ENCODE data around the gene NIPSNAP2.
A peak's percentile ranks its signal among the peaks of the same experiment; 100 is the strongest.
"Not testable (repeated sequence)": the region's sequence is repeated elsewhere in the genome, so short reads cannot be mapped to it uniquely, and the experiment has no call there.

NIPSNAP2 gene

GRCh38 chr7:55977831-55978230 lies 13.4 kb downstream of the NIPSNAP2 start:
- no peak for DNase-seq

- no peak for DNase-seq
Observed at GRCh38 chr7:55980266-55980665, 15.9 kb downstream of the NIPSNAP2 start.

GRCh38 chr7:55983537-55983936 lies 19.2 kb downstream of the NIPSNAP2 start:
- DNase-seq = no peak

- no peak for DNase-seq
Observed at GRCh38 chr7:55992346-55992745, 28.0 kb downstream of the NIPSNAP2 start.

GRCh38 chr7:55996856-55997500 lies 32.6 kb downstream of the NIPSNAP2 start:
- DNase-seq = no peak

- DNase-seq = no peak
Observed at GRCh38 chr7:56003749-56004148, 39.4 kb downstream of the NIPSNAP2 start.

DNA sequence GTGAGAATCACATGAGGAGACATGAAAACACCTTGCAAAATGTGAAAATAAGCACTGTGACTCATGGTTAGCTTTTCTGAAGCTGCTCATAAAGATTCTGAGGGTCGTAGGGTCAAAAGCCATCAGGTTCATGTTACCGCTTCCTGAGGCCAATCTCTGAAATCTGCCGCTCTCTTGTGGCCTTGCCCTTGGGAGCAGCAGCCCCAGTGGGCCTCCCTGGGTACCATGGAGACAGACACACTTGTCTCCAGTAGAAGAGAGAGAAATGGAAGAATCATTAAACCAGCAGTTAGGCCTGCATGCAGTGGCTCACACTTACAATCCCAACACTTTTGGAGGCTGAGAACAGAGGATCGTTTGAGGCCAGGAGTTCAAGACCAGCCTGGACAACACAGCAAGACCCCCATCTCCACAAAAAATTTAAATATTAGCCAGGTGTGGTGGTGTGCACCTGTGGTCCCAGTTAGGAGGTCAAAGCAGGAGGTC lies 42.8 kb downstream of the NIPSNAP2 start:
- DNase-seq = no peak

GRCh38 chr7:56007891-56008290 lies 43.5 kb downstream of the NIPSNAP2 start:
- no peak for DNase-seq

- DNase-seq = no peak
Observed at GRCh38 chr7:56009695-56010094, 45.3 kb downstream of the NIPSNAP2 start.

- DNase-seq = not testable (repeated sequence)
Observed at GRCh38 chr7:56017015-56017414, 52.6 kb downstream of the NIPSNAP2 start.

DNA sequence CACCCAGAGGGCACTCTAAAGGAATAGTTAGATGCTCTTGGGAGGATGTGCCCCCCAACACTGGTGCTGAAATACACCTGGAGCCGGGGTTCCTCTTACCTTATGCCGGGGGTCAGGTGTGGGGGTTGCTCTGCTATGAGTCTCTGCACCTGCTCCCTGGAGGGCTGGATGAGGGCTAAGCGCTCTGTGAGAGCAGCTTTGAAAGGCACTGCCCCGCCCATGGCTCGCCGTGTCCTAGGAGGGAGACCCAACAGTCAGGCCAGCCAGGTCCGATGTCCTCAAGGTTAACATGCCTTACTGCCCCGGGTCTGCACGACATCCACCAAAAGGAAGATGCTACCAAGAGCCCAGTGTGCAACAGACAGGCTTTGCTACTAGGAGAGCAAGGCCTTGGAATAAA lies 55.1 kb downstream of the NIPSNAP2 start:
- DNase-seq = no peak

DNA sequence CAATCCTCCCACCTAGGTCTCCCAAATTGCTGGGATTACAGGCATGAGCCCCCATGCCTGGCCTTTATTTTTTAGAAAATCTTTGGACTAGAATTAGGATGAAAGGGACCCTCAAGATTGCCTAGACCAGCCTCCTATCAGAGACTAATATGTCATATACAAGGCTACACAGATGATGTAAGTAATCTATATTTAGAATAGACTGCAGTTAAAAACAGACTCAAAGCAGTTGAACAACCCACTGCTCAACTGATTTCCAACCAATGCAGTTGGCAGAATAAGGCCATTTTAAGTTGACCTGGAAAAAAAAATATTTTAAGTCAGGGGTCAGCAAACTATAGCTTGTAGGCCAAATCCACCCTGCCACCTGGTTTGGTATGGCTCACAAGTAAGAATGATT lies 59.1 kb downstream of the NIPSNAP2 start:
- DNase-seq = no peak

GRCh38 chr7:56026538-56026937 lies 62.2 kb downstream of the NIPSNAP2 start:
- no peak for DNase-seq

DNA sequence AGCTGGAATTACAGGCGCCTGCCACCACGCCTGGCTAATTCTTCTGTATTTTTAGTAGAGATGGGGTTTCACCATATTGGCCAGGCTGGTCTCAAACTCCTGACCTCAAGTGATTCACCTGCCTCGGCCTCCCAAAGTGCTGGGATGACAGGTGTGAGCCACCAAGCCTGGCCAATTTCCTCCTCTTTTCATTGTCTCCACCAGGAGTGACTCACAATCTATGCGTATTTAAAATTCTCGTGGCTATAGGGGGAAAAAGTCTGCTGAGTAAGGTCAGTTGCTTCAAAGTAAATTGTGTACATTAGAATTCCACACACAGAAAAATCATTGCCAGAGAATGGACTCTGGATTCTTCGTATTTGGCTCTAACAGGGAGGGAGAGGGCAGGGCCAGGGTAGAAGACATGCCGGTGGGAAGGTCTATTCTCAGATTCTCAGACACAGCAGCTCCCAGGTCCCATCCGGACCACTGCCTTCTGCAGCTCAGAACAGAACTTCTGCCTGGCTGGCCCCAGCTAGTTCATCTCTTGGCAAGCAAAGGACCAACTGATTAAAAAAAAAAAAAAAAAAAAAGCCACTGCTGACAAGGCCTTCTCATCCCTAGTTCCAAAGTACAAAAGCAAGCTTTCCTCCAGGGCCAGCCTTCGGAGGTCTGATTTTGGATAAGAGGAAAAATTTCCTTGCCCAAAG lies 64.7 kb downstream of the NIPSNAP2 start:
- no peak for DNase-seq

GRCh38 chr7:56030340-56030739 lies 66.0 kb downstream of the NIPSNAP2 start:
- no peak for DNase-seq

- DNase-seq = not testable (repeated sequence)
Observed at GRCh38 chr7:56031556-56031955, 67.2 kb downstream of the NIPSNAP2 start.

DNA sequence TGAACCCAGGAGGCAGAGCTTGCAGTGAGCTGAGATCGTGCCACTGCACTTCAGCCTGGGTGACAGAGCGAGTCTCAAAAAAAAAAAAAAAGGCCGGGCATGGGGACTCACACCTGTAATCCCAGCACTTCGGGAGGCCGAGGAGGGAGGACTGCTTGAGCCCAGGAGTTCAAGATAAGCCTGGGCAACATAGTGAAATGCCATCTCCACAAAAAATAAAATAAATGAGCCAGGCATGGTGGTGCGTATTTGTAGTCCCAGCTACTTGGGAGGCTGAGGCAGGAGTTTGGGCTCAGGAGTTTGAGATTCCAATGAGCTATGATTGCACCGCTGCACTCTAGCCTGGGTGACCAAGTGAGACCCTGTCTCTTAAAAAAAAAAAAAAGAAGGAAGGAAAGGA lies 68.2 kb downstream of the NIPSNAP2 start:
- DNase-seq = not testable (repeated sequence)

DNA sequence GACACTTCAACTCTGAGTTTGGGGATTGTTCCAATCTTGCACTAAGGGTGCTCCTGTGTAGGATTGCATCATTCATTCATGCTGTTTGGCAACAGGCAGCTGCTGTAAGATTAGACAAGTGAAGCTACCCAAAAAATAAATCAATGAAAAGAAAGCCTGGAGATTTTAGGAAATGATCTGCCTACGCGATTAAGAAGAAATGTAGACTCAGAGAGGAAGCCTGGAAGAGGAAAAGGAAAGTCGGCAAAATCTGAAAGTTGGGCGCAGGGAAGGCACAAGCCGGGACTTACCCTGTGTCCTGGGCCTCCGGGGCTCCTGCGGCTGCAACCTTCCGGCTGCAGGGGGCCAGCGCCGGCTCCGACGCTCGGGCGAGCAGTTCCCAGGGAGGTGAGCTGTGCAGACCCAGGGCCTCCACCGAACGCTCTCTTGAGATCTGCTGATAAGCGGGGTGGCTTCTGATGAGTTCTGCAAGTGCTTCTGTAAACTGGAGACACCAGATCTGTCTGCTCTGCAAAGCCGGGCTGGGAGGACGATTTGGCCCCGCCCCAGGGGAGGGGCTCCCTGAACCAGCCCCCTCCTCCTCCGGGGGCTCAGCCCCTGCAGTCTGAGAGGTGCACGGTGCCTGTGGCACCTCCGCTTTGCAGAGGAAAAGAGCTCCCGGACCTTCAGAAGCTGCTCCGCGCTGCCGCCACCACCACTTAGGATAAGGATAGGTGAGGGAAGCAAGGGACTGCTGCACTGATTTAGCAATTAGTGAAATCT lies 69.5 kb downstream of the NIPSNAP2 start:
- peak; percentile 65 for DNase-seq

GRCh38 chr7:56040730-56041129 lies 76.3 kb downstream of the NIPSNAP2 start:
- DNase-seq = no peak

GRCh38 chr7:56045758-56046157 lies 81.4 kb downstream of the NIPSNAP2 start:
- not testable (repeated sequence) for DNase-seq

- DNase-seq = no peak
Observed at GRCh38 chr7:56046721-56047445, 82.5 kb downstream of the NIPSNAP2 start.

GRCh38 chr7:56047446-56048116 lies 83.2 kb downstream of the NIPSNAP2 start:
- not testable (repeated sequence) for DNase-seq

All from activated CD4-positive, alpha-beta T cell treated with anti-CD3 and anti-CD28 coated beads, Interleukin-2, amount 50 U/mL, for 1 hour (primary cell).